Sigmoid colon (tissue), 7 donors: Measurements from ENCODE around the gene FIGNL2. TPM values are rescaled to one million over a fixed set of nuclear protein-coding genes. Genes with fewer than 3 reads are reported as not detected.

Source experiments
- DNase-seq: peaks from one replicate; pipeline ENCODE4 v3.0.0-alpha.2; 2019
- H3K27ac ChIP-seq, 4 donors: fragments of 200-600 bp; sonication (generic); one replicate each; pipeline ENCODE4 v1.5.1; 2016 to 2019; ENCODE audit warnings: mild to moderate bottlenecking in 1 of 4
- H3K27me3 ChIP-seq, 3 donors: fragments of 200-600 bp; sonication (generic); one replicate each; pipeline ENCODE4 v1.5.1; 2019; ENCODE audit warnings: mild to moderate bottlenecking in 1 of 3
- H3K36me3 ChIP-seq, 4 donors: fragments of 200-600 bp; sonication (generic); one replicate each; pipeline ENCODE4 v1.5.1; 2016 to 2019
- H3K4me1 ChIP-seq, 4 donors: fragments of 200-600 bp; sonication (generic); one replicate each; pipeline ENCODE4 v1.5.1; 2017 to 2019
- H3K4me3 ChIP-seq, 4 donors: fragments of 200-600 bp; sonication (generic); one replicate each; pipeline ENCODE4 v1.5.1; 2017 to 2019; ENCODE audit warnings: mild to moderate bottlenecking in 2 of 4, moderate library complexity in 1 of 4
- H3K9me3 ChIP-seq, 4 donors: fragments of 200-600 bp in 3 of 4; sonication (generic) in 3 of 4; one replicate each; pipeline versions ENCODE4 v1.5.1 to v1.6.1; 2013 to 2019
- CTCF ChIP-seq, 4 experiments: fragments of 450-650 bp in 3 of 4; fragments of 200-600 bp in 1 of 4; IDR thresholded peaks; one replicate each; pipeline ENCODE4 v1.5.1; 2016 to 2019; ENCODE audit warnings: antibody characterized with exemption in 4 of 4, mild to moderate bottlenecking in 3 of 4, moderate library complexity in 2 of 4
- EP300 ChIP-seq, 4 donors: sonication (generic); formaldehyde crosslinking; IDR thresholded peaks; one replicate each; pipeline ENCODE4 v1.6.1; 2017; ENCODE audit warnings: antibody characterized with exemption in 4 of 4
- POLR2A ChIP-seq, 2 donors: fragments of 450-650 bp; IDR thresholded peaks; one replicate each; pipeline ENCODE4 v1.6.1; 2016; ENCODE audit warnings: antibody characterized with exemption in 2 of 2, mild to moderate bottlenecking in 2 of 2, moderate library complexity in 2 of 2
- POLR2AphosphoS5 ChIP-seq, 4 donors: sonication (generic); formaldehyde crosslinking; IDR thresholded peaks; one replicate each; pipeline ENCODE4 v1.6.1; 2017; ENCODE audit warnings: antibody characterized with exemption in 4 of 4
- WGBS, 2 donors: extraction: QIAGEN DNeasy Blood & Tissue Kit; methylation state at CpG; one replicate each; pipeline ENCODE4 v1.1.7; 2013; 5-methylcytosine and 5-hydroxymethylcytosine counted together
- intact Hi-C: fragments of 100-400 bp; cut with DNase I; formaldehyde crosslinking; loops from one replicate; pipeline ENCODE4 v1.15.1; 2023
- polyA plus RNA-seq, 3 donors: library from polyadenylated mRNA; stranded (reverse); fragments of 200-250 nt; gene quantifications; one replicate each; pipeline ENCODE4 v1.2.3, GENCODE V29; 2013
- total RNA-seq, 4 donors: library from RNA; depleted of rRNA; stranded (reverse); fragments of >200 nt; gene quantifications; one replicate each; pipeline ENCODE4 v1.1.0, GENCODE V29; 2016
- donor health status: healthy with polysubstance abuse.
- donor health status: Bipolar disorder and iron deficiency.
- donor health status: healthy.

The FIGNL2 gene
- total and polyA plus RNA-seq, 7 donors, result 0.28 to 0.36 (median 0.36) TPM; not detected in 4

DNA sequence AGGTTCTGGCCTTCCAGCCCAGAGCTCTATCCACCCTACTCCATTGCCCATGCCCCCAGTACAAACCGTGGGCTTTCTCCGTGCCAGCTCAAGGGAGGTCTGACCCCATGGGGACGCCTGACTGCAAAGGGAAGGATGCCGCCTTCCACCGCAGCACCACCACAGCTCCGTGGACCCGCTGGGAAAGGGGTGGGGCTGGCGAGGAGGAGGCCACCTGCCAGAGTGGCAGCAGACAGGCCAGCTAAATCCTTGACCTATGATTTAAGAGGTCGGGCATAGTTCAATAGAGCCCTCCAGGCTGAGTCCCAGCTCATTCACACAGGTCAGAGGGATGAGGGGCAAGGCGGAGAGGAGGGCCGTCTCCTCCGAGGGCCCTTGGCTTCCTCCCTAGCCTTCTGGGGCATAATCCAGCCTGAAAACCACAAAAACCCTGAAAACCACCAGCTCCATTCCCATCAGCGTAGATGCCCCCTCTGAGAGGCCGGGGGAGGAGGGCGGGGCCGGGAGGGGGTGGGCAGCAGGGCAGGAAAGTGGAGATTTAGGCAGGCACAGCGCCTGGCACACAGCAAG is 14.9 kb upstream of the FIGNL2 start:
- Histone ChIP-seq H3K27ac (no peak overlapping the region), H3K4me3 (peak overlapping the region in 3 of 4 donors; percentile 25 to 37 (median 35)), H3K4me1 (peaks cover 0 to 17% (median 15%) of the 10 kb centered on the region in 4 donors), H3K9me3 (no peaks in the 10 kb centered on the region), H3K36me3 (no peaks in the 10 kb centered on the region), H3K27me3 (peaks cover 12 to 76% (median 31%) of the 10 kb centered on the region in 3 donors)
- TF ChIP-seq POLR2AphosphoS5 (IDR thresholded peaks at IDR 0.05) (no peak), EP300 (IDR thresholded peaks at IDR 0.05) (no peak), CTCF (IDR thresholded peaks at IDR 0.05) (no peak)
- intact Hi-C loops, result no loop called here
- WGBS, 2 donors, result 14 to 20% methylated on average over 17 of the region's 17 CpGs
- no peak for DNase-seq

DNA sequence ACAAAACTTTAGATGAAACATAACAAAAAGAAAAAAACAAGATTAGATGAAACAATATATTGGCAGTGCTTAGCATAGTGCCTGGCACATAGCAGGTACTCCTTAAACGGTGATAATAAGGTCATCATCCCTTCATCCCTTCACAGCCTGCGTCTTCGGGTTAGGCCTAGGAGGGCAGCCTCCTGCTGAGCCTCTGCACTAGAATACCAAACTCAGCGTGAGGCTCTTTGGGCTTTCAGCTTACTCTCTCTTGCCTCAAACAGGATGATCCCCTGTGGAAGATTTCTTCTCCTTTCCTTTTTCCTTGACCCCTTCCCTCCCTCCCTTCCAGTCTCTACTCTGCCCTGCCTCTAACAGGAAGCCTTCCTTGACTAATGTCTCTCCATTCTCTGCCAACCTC is 14.4 kb upstream of the FIGNL2 start:
- no peaks in the 10 kb centered on the region for H3K9me3 ChIP-seq
- peaks cover 0 to 17% (median 15%) of the 10 kb centered on the region in 4 donors for H3K4me1 ChIP-seq
- H3K27ac ChIP-seq, result no peak overlapping the region
- no peaks in the 10 kb centered on the region for H3K36me3 ChIP-seq
- peaks cover 11 to 71% (median 26%) of the 10 kb centered on the region in 3 donors for H3K27me3 ChIP-seq
- WGBS, 2 donors, result 77 to 81% methylated on average over 4 of the region's 4 CpGs
- TF ChIP-seq POLR2AphosphoS5 (IDR thresholded peaks at IDR 0.05) (no peak), EP300 (IDR thresholded peaks at IDR 0.05) (no peak), POLR2A (IDR thresholded peaks at IDR 0.05) (no peak), CTCF (IDR thresholded peaks at IDR 0.05) (no peak)
- intact Hi-C loops, result no loop called here
- no peak for DNase-seq
- no peak overlapping the region for H3K4me3 ChIP-seq

DNA sequence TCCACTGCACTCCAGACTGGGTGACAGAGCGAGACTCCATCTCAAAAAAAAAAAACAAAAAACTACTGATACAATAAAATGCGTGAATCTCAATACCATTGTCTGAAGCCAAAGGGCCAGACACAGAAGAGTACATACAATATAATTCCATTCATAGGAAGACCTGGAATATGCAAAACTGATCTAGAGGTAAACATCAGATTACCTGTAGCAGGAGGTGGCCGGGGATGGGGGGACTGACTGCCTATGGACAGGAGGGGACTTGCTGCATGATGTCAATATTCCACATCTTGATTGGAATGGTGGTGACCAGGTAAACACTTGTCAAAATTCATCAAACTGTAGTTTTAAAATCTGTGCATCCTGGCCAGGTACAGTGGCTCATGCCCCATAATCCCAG is 12.5 kb upstream of the FIGNL2 start:
- Histone ChIP-seq H3K27ac (no peak overlapping the region), H3K36me3 (no peaks in the 10 kb centered on the region), H3K9me3 (no peaks in the 10 kb centered on the region), H3K4me3 (no peak overlapping the region), H3K4me1 (peaks cover 0 to 20% (median 19%) of the 10 kb centered on the region in 4 donors), H3K27me3 (peaks cover 11 to 62% (median 33%) of the 10 kb centered on the region in 3 donors)
- DNase-seq, result no peak
- intact Hi-C loops, result no loop called here
- WGBS, 2 donors, result 88 to 93% methylated on average over 3 of the region's 3 CpGs
- no peak for TF ChIP-seq EP300 (IDR thresholded peaks at IDR 0.05)
- TF ChIP-seq POLR2AphosphoS5 (IDR thresholded peaks at IDR 0.05), result no peak
- TF ChIP-seq POLR2A (IDR thresholded peaks at IDR 0.05), result no peak
- TF ChIP-seq CTCF (IDR thresholded peaks at IDR 0.05), result no peak

DNA sequence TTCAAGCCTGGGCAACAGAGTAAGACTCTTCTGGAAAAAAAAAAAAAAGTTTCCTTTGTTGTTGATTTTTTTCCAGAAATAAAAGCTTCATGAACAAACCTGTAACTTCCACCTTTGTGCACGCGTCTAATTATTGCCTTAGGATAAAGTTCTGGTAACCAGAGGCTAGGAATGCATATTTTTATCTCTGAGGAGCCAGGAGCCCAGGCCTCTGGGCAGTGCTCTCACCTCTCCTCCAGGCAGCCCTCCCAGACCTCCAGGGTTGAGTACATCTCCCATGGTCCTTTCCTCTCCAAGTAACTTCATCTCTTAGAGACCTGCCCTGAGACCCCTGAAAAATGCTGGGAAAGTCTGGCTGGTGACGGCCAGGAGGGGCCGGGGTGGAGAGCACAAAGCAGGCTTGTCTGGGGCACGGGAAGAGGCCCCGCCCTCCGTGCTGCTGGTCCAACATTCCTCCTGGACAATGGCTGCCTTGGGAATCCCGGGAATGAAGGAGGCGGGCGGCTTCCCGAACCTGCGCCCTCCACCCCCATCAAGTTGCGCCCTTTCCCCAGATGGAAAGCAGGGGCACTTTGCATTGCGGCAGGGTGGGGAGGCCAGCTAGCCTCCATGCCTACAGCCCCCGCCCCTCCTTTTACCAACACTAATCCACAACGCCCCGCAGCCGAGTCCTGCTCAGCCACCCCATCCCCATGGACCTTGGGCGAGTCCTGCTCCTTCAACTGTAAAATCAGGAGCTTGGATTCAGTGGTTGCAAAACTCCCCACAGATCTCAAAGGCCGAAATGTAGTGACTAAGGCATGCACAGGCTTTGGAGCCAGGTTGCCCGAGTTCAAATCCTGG is 7.3 kb upstream of the FIGNL2 start:
- peaks cover 0 to 9% (median 7%) of the 10 kb centered on the region in 4 donors for H3K4me1 ChIP-seq
- DNase-seq, result no peak
- no peaks in the 10 kb centered on the region for H3K36me3 ChIP-seq
- no peaks in the 10 kb centered on the region for H3K9me3 ChIP-seq
- WGBS, 2 donors, result 14 to 60% methylated on average over 21 of the region's 21 CpGs
- H3K4me3 ChIP-seq, result peak overlapping the region in 2 of 4 donors; percentile 19 to 22
- no peak for TF ChIP-seq POLR2A (IDR thresholded peaks at IDR 0.05)
- no peak for TF ChIP-seq CTCF (IDR thresholded peaks at IDR 0.05)
- TF ChIP-seq EP300 (IDR thresholded peaks at IDR 0.05), result no peak
- TF ChIP-seq POLR2AphosphoS5 (IDR thresholded peaks at IDR 0.05), result no peak
- intact Hi-C loops, result no loop called here
- H3K27me3 ChIP-seq, result peaks cover 0 to 11% (median 10%) of the 10 kb centered on the region in 3 donors
- H3K27ac ChIP-seq, result peak overlapping the region in 1 of 4 donors; percentile 32
